Transverse colon (tissue), 3 donors: ENCODE results near the gene CCNF.

Experiments used
- EP300 ChIP-seq: sonication (generic); formaldehyde crosslinking; IDR thresholded peaks from one replicate; pipeline ENCODE4 v1.6.1; 2017; ENCODE audit warnings: antibody characterized with exemption, low read depth
- POLR2A ChIP-seq: fragments of 450-650 bp; IDR thresholded peaks from one replicate; pipeline ENCODE4 v1.6.1; 2016; ENCODE audit warnings: antibody characterized with exemption, mild to moderate bottlenecking, moderate library complexity
- TF ChIP-seq, protein P1 (sequence below), 5 experiments: fragments of 200-600 bp in 3 of 5; fragments of 450-650 bp in 2 of 5; sonication (generic) in 3 of 5; IDR thresholded peaks; 1 replicate in 2 of 5; 2 replicates in 3 of 5; pipeline ENCODE4 v1.5.1; 2016 to 2017; ENCODE audit warnings: antibody characterized with exemption in 5 of 5, inconsistent platforms in 3 of 5, mild to moderate bottlenecking in 2 of 5, moderate library complexity in 1 of 5

GRCh38 chr16:2432801-2433505, 3.7 kb downstream of the CCNF start:
- TF ChIP-seq POLR2A (no peak), EP300 (no peak)
- TF ChIP-seq, protein P1, sequence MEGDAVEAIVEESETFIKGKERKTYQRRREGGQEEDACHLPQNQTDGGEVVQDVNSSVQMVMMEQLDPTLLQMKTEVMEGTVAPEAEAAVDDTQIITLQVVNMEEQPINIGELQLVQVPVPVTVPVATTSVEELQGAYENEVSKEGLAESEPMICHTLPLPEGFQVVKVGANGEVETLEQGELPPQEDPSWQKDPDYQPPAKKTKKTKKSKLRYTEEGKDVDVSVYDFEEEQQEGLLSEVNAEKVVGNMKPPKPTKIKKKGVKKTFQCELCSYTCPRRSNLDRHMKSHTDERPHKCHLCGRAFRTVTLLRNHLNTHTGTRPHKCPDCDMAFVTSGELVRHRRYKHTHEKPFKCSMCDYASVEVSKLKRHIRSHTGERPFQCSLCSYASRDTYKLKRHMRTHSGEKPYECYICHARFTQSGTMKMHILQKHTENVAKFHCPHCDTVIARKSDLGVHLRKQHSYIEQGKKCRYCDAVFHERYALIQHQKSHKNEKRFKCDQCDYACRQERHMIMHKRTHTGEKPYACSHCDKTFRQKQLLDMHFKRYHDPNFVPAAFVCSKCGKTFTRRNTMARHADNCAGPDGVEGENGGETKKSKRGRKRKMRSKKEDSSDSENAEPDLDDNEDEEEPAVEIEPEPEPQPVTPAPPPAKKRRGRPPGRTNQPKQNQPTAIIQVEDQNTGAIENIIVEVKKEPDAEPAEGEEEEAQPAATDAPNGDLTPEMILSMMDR (IDR thresholded peaks at IDR 0.05): no peak
